SK-N-MC (cell line): Measurements from ENCODE around the gene PCDHB5.
"Not testable (repeated sequence)": the region's sequence is repeated elsewhere in the genome, so short reads cannot be mapped to it uniquely, and the experiment has no call there.

Experiments used
- DNase-seq: peaks from one replicate; pipeline ENCODE4 v3.0.0-alpha.2; 2011; ENCODE audit warnings: low read depth, low spot score
- H3K27ac ChIP-seq: fragments of 200-600 bp; sonication (generic); 2 replicates; pipeline ENCODE4 v1.5.1; 2016; ENCODE audit warnings: mixed run types
- H3K36me3 ChIP-seq: fragments of 200-600 bp; sonication (generic); 2 replicates; pipeline ENCODE4 v1.6.1; 2017; ENCODE audit warnings: antibody characterized with exemption, low read length, mixed read lengths; ENCODE audit not compliant: insufficient read depth
- H3K4me3 ChIP-seq: fragments of 200-600 bp; sonication (generic); 2 replicates; pipeline ENCODE4 v1.5.1; 2016
- H3K9ac ChIP-seq: fragments of 200-600 bp; sonication (generic); 2 replicates; pipeline ENCODE4 v1.8.0; 2017; ENCODE audit warnings: mixed run types, mixed read lengths; ENCODE audit not compliant: insufficient read length
- H3K9me3 ChIP-seq: fragments of 200-600 bp; sonication (generic); 2 replicates; pipeline ENCODE4 v1.6.1; 2017; ENCODE audit warnings: low read depth, mild to moderate bottlenecking, antibody characterized with exemption, low read length, moderate library complexity, mixed read lengths
- EZH2 ChIP-seq: fragments of 200-600 bp; sonication (generic); IDR thresholded peaks from one replicate; pipeline ENCODE4 v1.6.1; 2017; ENCODE audit warnings: antibody characterized with exemption
- FOXP2 ChIP-seq: optimal IDR thresholded peaks from 2 replicates; pipeline ENCODE3; 2011; ENCODE audit warnings: mild to moderate bottlenecking, moderate library complexity; ENCODE audit not compliant: insufficient read depth; ENCODE audit errors: extremely low read length, control extremely low read depth
- POLR2AphosphoS5 ChIP-seq: IDR thresholded peaks from 2 replicates; pipeline ENCODE4 v1.6.1; 2012; ENCODE audit warnings: mild to moderate bottlenecking, low read depth, low read length, borderline replicate concordance

Gene PCDHB5

GRCh38 chr5:141105350-141105749 is 29.7 kb upstream of the PCDHB5 start:
- Histone ChIP-seq H3K27ac (no peak overlapping the region), H3K9ac (no peak overlapping the region), H3K36me3 (peaks cover 13% of the 10 kb centered on the region; the same call in 1 of the 2 replicates), H3K4me3 (no peak overlapping the region), H3K9me3 (no peaks in the 10 kb centered on the region)
- TF ChIP-seq POLR2AphosphoS5 (no peak), EZH2 (no peak), FOXP2 (no peak)
- DNase-seq: no peak

- no peaks in the 10 kb centered on the region for H3K36me3 ChIP-seq
- DNase-seq: no peak
- H3K9ac ChIP-seq: no peak overlapping the region
- no peak for TF ChIP-seq FOXP2
- no peak overlapping the region for H3K27ac ChIP-seq
- H3K4me3 ChIP-seq: no peak overlapping the region
- H3K9me3 ChIP-seq: no peaks in the 10 kb centered on the region
These were observed 15.8 kb upstream of the PCDHB5 start for GRCh38 chr5:141119250-141119649.

GRCh38 chr5:141121563-141121962 is 13.4 kb upstream of the PCDHB5 start, which contains the start of gene PCDHB4:
TSS of gene PCDHB4 (plus strand) at chr5:141121818. CDS start at chr5:141121999, 181 bp downstream.
- Histone ChIP-seq H3K36me3 (no peaks in the 10 kb centered on the region), H3K9ac (no peak within 1 kb of the TSS), H3K4me3 (no peak within 1 kb of the TSS), H3K9me3 (no peaks in the 10 kb centered on the region; the same call in 1 of the 2 replicates), H3K27ac (no peak within 1 kb of the TSS)
- TF ChIP-seq FOXP2 (no peak), EZH2 (no peak), POLR2AphosphoS5 (no peak)
- DNase-seq: no peak

- H3K9ac ChIP-seq: no peak overlapping the region
- H3K4me3 ChIP-seq: no peak overlapping the region
- no peak for DNase-seq
These were observed 13.0 kb upstream of the PCDHB5 start for GRCh38 chr5:141121985-141122384.

GRCh38 chr5:141123396-141124135 is 11.4 kb upstream of the PCDHB5 start:
- not testable (repeated sequence) for H3K4me3 ChIP-seq, H3K27ac ChIP-seq, DNase-seq, H3K9ac ChIP-seq, H3K9me3 ChIP-seq, H3K36me3 ChIP-seq

More at GRCh38 chr5:141121985-141122384, 13.0 kb upstream of the PCDHB5 start:
- Histone ChIP-seq H3K27ac (no peak overlapping the region), H3K9me3 (no peaks in the 10 kb centered on the region; the same call in 1 of the 2 replicates), H3K36me3 (no peaks in the 10 kb centered on the region)
- TF ChIP-seq FOXP2 (no peak), POLR2AphosphoS5 (no peak), EZH2 (no peak)

GRCh38 chr5:141127305-141127704 is 7.7 kb upstream of the PCDHB5 start:
- Histone ChIP-seq H3K27ac (no peak overlapping the region), H3K4me3 (no peak overlapping the region), H3K36me3 (no peaks in the 10 kb centered on the region), H3K9ac (no peak overlapping the region), H3K9me3 (no peaks in the 10 kb centered on the region; the same call in 1 of the 2 replicates)
- no peak for DNase-seq
- TF ChIP-seq FOXP2: no peak
- no peak for TF ChIP-seq EZH2
- no peak for TF ChIP-seq POLR2AphosphoS5

GRCh38 chr5:141135718-141136266 is 786 bp downstream of the PCDHB5 start:
- Histone ChIP-seq H3K4me3 (peak overlapping the region; percentile 78), H3K27ac (peak overlapping the region; percentile 27; the same call in 1 of the 2 replicates), H3K36me3 (peaks cover 27% of the 10 kb centered on the region), H3K9ac (peak overlapping the region; percentile 88), H3K9me3 (peaks cover 4% of the 10 kb centered on the region)
- no peak for TF ChIP-seq EZH2
- no peak for DNase-seq

GRCh38 chr5:141137346-141137745 is 2.3 kb downstream of the PCDHB5 start:
- not testable (repeated sequence) for DNase-seq, H3K9ac ChIP-seq, H3K27ac ChIP-seq, H3K9me3 ChIP-seq, H3K4me3 ChIP-seq
- H3K36me3 ChIP-seq: peaks cover 27% of the 10 kb centered on the region

GRCh38 chr5:141149812-141150211 is 14.8 kb downstream of the PCDHB5 start, which contains the start of gene PCDHB6:
TSS of gene PCDHB6 (plus strand) at chr5:141150057. CDS start at chr5:141150258, 201 bp downstream.
- no peak within 1 kb of the TSS for H3K27ac ChIP-seq
- DNase-seq: no peak
- H3K36me3 ChIP-seq: no peaks in the 10 kb centered on the region
- no peak within 1 kb of the TSS for H3K4me3 ChIP-seq
- TF ChIP-seq POLR2AphosphoS5 (no peak), FOXP2 (no peak), EZH2 (no peak)
- H3K9me3 ChIP-seq: no peaks in the 10 kb centered on the region
- no peak within 1 kb of the TSS for H3K9ac ChIP-seq
